ENCODE measurements around the gene C2CD3. TPM values are rescaled to one million over a fixed set of nuclear protein-coding genes. Genes with fewer than 3 reads are reported as not detected.
"Not testable (repeated sequence)": the region's sequence is repeated elsewhere in the genome, so short reads cannot be mapped to it uniquely, and the experiment has no call there.

C2CD3 gene
- total and polyA plus RNA-seq, 2 of the 4 experiments (the other 2 are of a cell fraction), result 11.1 to 19.2 TPM

DNA sequence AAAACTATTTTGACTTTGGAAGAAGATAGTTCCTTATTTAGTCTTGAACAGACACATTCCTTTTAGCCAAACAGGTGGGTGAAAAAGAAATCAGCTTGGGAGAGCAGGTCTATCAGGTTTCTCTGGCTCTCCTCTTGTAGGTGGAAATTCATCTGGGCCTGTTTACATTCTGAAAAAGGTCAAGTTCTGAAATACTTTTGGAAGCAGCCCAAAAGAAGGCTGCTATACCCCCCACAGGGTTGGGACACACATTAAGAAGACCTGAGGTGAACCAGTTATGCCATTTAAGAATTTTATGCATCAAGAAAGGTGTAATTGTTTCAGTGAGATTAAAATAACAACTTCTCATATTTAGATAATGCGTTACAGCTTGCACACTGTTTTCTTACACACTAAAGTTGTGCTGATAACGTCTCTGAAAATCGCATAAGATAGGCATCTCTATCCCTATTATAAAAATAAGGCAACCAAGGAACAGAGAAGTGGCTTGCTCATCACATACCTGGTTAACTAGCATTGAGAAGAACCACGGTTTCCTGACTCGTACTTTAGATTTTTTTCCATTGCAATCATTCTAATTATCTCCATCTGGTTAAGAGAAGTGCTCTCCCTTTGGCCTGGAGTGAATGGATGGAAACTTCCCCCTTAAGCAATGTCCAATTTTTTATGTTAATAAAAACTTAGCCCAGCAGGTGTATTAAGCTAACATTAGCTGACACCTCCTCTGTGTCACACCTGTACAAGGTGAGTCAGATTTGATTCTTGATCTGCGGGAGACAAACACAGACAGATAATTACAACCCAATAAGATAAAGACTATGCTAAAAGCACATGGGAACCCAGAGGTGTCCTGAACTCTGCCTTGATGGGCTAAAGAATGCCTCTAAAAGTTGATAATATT lies 101.4 kb downstream of the C2CD3 start:
- Histone ChIP-seq H3K36me3 (ENCODE audit: control insufficient read depth, insufficient read depth, low read length) (peaks cover 10% of the 10 kb centered on the region), H3K23ac (ENCODE audit: low read depth, low read length) (no peak overlapping the region), H2AK9ac (replicated peaks; ENCODE audit: low read depth, low read length, poor library complexity) (no peak overlapping the region), H2BK15ac (ENCODE audit: low read depth, low read length) (no peak overlapping the region), H4K91ac (ENCODE audit: insufficient read depth, low read depth, low read length) (no peak overlapping the region), H3K27ac (ENCODE audit: insufficient read depth, low read length) (no peak overlapping the region), H3K9me1 (ENCODE audit: insufficient read depth, low read length) (0 out of 2 replicates have a peak, but pooled peaks cover 4% of the 10 kb centered on the region), H2AK5ac (ENCODE audit: low read depth, low read length) (no peak overlapping the region), H2AFZ (replicated peaks; ENCODE audit: low read length, poor library complexity) (no peak overlapping the region), H3K9me3 (ENCODE audit: control insufficient read depth, insufficient read depth, low read length) (no peaks in the 10 kb centered on the region), H3K27me3 (ENCODE audit: control insufficient read depth, insufficient read depth, low read length) (no peaks in the 10 kb centered on the region), H3K4ac (ENCODE audit: low read depth, low read length) (no peak overlapping the region), H4K5ac (ENCODE audit: low read depth, low read length) (no peak overlapping the region), H3K4me2 (ENCODE audit: low read depth, low read length) (no peak overlapping the region), H4K8ac (ENCODE audit: low read depth in 2 of 2, low read length in 2 of 2) (no peak overlapping the region), H2BK20ac (ENCODE audit: low read depth, low read length) (no peak overlapping the region), H3K56ac (ENCODE audit: extremely low read depth, insufficient read depth, low read length) (no peak overlapping the region), H2BK5ac (ENCODE audit: low read depth, low read length, poor library complexity, severe bottlenecking) (no peak overlapping the region), H3K9ac (ENCODE audit: low read depth, low read length) (no peak overlapping the region), H3K14ac (replicated peaks; ENCODE audit: low read depth, low read length) (no peak overlapping the region), H2BK120ac (ENCODE audit: low read depth, low read length) (no peak overlapping the region), H3K79me1 (ENCODE audit: low read depth in 1 of 2, low read length in 2 of 2) (peaks cover 0 to 3% of the 10 kb centered on the region in 2 experiments; a peak in 2 of 4 replicates), H3K18ac (ENCODE audit: low read depth, low read length) (no peak overlapping the region), H3K4me1 (ENCODE audit: control insufficient read depth, insufficient read depth, low read length) (no peaks in the 10 kb centered on the region; the same call in 1 of the 2 replicates), H3K4me3 (ENCODE audit: insufficient read depth, low read depth, low read length) (no peak overlapping the region), H4K20me1 (ENCODE audit: insufficient read depth, low read length) (no peaks in the 10 kb centered on the region)
- dilution Hi-C loops (cut with HindIII; ENCODE audit: low sequenced_read_pairs, unreplicated experiment) (no loop called here), intact Hi-C loops (cut with micrococcal nuclease) (no loop called here), in situ Hi-C loops (cut with MboI; ENCODE audit: low sequenced_read_pairs) (no loop called here)
- TF ChIP-seq BHLHE40 (IDR thresholded peaks at IDR 0.05; ENCODE audit: low read depth, low read length), result no peak
- DNase-seq (peak; percentile 41), ATAC-seq (ENCODE audit: low read depth) (no peak)
- WGBS, 2 experiments (ENCODE audit: extremely low coverage in 2 of 2, insufficient read length in 1 of 2), result 100% methylated on average over 2 of the region's 6 CpGs; no CpG with 5 or more reads in 1 of the 2 experiments
- CTCF ChIA-PET, result interaction anchor here (0.5 kb wide), 1 partner anchor 90 kb away, joined by 3 read pairs; no protein-coding TSS in a partner anchor
- BruUV-seq (replicated peaks), result no TSS peak
- POLR2A ChIA-PET (ENCODE audit: unreplicated experiment), result no interaction called here

DNA sequence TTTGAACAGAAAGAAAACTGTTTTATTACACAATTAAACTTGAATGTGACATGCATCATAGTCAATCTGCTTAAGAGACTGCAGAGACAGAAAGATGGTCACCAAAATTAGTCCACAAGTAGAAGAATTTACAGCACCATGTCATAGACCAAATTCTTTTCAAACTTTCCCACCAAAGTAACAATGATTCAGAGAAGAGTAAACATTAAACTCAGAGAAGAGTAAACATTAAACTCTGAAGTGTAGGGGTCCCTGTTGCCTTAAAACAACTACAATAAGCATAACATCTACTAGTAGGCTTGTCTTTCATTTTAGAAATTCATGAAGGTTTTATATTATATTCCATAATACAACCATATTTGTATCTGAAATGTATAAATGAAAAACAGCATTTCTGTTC lies 104.1 kb downstream of the C2CD3 start:
- H2AFZ ChIP-seq (replicated peaks; ENCODE audit: low read length, poor library complexity); H2AK5ac ChIP-seq (ENCODE audit: low read depth, low read length); H3K56ac ChIP-seq (ENCODE audit: extremely low read depth, insufficient read depth, low read length); H3K23ac ChIP-seq (ENCODE audit: low read depth, low read length); H3K14ac ChIP-seq (replicated peaks; ENCODE audit: low read depth, low read length); POLR2A ChIA-PET (ENCODE audit: unreplicated experiment); in situ Hi-C loops (cut with MboI; ENCODE audit: low sequenced_read_pairs); dilution Hi-C loops (cut with HindIII; ENCODE audit: low sequenced_read_pairs, unreplicated experiment); H3K4ac ChIP-seq (ENCODE audit: low read depth, low read length); H3K27ac ChIP-seq (ENCODE audit: insufficient read depth, low read length); H3K9ac ChIP-seq (ENCODE audit: low read depth, low read length); H3K79me1 ChIP-seq (ENCODE audit: low read depth in 1 of 2, low read length in 2 of 2); H3K4me2 ChIP-seq (ENCODE audit: low read depth, low read length); H4K8ac ChIP-seq (ENCODE audit: low read depth in 2 of 2, low read length in 2 of 2); intact Hi-C loops (cut with micrococcal nuclease); H3K18ac ChIP-seq (ENCODE audit: low read depth, low read length); H4K91ac ChIP-seq (ENCODE audit: insufficient read depth, low read depth, low read length); H2BK20ac ChIP-seq (ENCODE audit: low read depth, low read length); H4K20me1 ChIP-seq (ENCODE audit: insufficient read depth, low read length); H4K5ac ChIP-seq (ENCODE audit: low read depth, low read length); H2BK120ac ChIP-seq (ENCODE audit: low read depth, low read length); H3K4me1 ChIP-seq (ENCODE audit: control insufficient read depth, insufficient read depth, low read length); BruUV-seq (replicated peaks); H2BK15ac ChIP-seq (ENCODE audit: low read depth, low read length); H3K36me3 ChIP-seq (ENCODE audit: control insufficient read depth, insufficient read depth, low read length); H2AK9ac ChIP-seq (replicated peaks; ENCODE audit: low read depth, low read length, poor library complexity); H3K9me3 ChIP-seq (ENCODE audit: control insufficient read depth, insufficient read depth, low read length); H3K4me3 ChIP-seq (ENCODE audit: insufficient read depth, low read depth, low read length); H3K27me3 ChIP-seq (ENCODE audit: control insufficient read depth, insufficient read depth, low read length); H2BK5ac ChIP-seq (ENCODE audit: low read depth, low read length, poor library complexity, severe bottlenecking); H3K9me1 ChIP-seq (ENCODE audit: insufficient read depth, low read length): not testable (repeated sequence)
- DNase-seq (peak; percentile 42), ATAC-seq (ENCODE audit: low read depth) (peak; percentile 51; the same call in 1 of the 2 replicates)
- CTCF ChIA-PET, result interaction anchor here (0.6 to 0.7 kb wide), 2 partner anchors 54 to 849 kb away, joined by 3 to 6 read pairs; no protein-coding TSS in a partner anchor
